ENCODE results near the gene SLC24A1.
A peak's percentile ranks its signal among the peaks of the same experiment; 100 is the strongest.

Gene SLC24A1

GRCh38 chr15:65631503-65631902 is 9.8 kb downstream of the SLC24A1 start:
- FAIRE-seq = no peak
- no peak for TF ChIP-seq CTCF (IDR thresholded peaks at IDR 0.05; ENCODE audit: insufficient read depth, missing control alignments)
- DNase-seq (ENCODE audit: insufficient read length, low spot score) = no peak

- no peak for TF ChIP-seq CTCF (IDR thresholded peaks at IDR 0.05; ENCODE audit: insufficient read depth, missing control alignments)
- FAIRE-seq (peak; percentile 81), DNase-seq (ENCODE audit: insufficient read length, low spot score) (no peak)
Observed at GRCh38 chr15:65632780-65633375, 11.1 kb downstream of the SLC24A1 start.

GRCh38 chr15:65633752-65634151 is 12.0 kb downstream of the SLC24A1 start:
- DNase-seq (ENCODE audit: insufficient read length, low spot score) = no peak
- no peak for FAIRE-seq
- TF ChIP-seq CTCF (IDR thresholded peaks at IDR 0.05; ENCODE audit: insufficient read depth, missing control alignments) = no peak

GRCh38 chr15:65634356-65634755 is 12.6 kb downstream of the SLC24A1 start:
- TF ChIP-seq CTCF (IDR thresholded peaks at IDR 0.05; ENCODE audit: insufficient read depth, missing control alignments) = no peak
- no peak for DNase-seq (ENCODE audit: insufficient read length, low spot score)
- FAIRE-seq = no peak

- no peak for TF ChIP-seq CTCF (IDR thresholded peaks at IDR 0.05; ENCODE audit: insufficient read depth, missing control alignments)
- no peak for FAIRE-seq
- no peak for DNase-seq (ENCODE audit: insufficient read length, low spot score)
Observed at GRCh38 chr15:65638109-65638508, 16.4 kb downstream of the SLC24A1 start.

- FAIRE-seq = no peak
- peak; percentile 78 for DNase-seq (ENCODE audit: insufficient read length, low spot score)
- TF ChIP-seq CTCF (IDR thresholded peaks at IDR 0.05; ENCODE audit: insufficient read depth, missing control alignments) = peak; percentile 92
Observed at GRCh38 chr15:65638681-65639089, 16.9 kb downstream of the SLC24A1 start.

GRCh38 chr15:65639509-65639908 is 17.8 kb downstream of the SLC24A1 start:
- TF ChIP-seq CTCF (IDR thresholded peaks at IDR 0.05; ENCODE audit: insufficient read depth, missing control alignments) = no peak
- no peak for DNase-seq (ENCODE audit: insufficient read length, low spot score)
- no peak for FAIRE-seq
